HG03159 (cell line): Measurements from ENCODE around the gene CEP20.
"Not testable (repeated sequence)": the region's sequence is repeated elsewhere in the genome, so short reads cannot be mapped to it uniquely, and the experiment has no call there.

ENCODE experiments used
- ATAC-seq: cut with Tn5 transposase; IDR thresholded peaks from one replicate; pipeline ENCODE4 v1.9.1; 2021; ENCODE audit warnings: mild to moderate bottlenecking, moderate library complexity; ENCODE audit not compliant: unreplicated experiment

The CEP20 gene, protein sequence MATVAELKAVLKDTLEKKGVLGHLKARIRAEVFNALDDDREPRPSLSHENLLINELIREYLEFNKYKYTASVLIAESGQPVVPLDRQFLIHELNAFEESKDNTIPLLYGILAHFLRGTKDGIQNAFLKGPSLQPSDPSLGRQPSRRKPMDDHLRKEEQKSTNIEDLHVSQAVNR

GRCh38 chr16:15888072-15888976 lies at the start of gene CEP20:
Gene CEP20 (minus strand): TSS chr16:15888603. CDS start chr16:15888585, 18 bp downstream.
- ATAC-seq, result peak; percentile 99

DNA sequence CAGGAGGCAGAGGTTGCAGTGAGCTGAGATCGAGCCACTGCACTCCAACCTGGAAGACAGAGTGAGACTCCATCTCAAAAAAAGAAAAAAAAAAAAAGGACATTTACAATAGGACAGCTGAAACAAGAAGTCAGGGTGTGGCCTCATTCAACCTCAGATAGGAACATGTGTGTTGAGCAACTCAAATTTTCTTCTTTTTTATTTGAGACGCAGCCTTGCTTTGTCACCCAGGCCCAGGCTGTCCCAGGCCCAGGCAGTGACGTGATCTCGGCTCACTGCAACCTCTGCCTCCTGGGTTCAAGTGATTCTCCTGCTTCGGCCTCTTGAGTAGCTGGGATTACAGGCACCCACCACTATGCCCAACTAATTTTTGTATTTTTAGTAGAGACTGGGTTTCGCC lies 48.4 kb upstream of the CEP20 start:
- not testable (repeated sequence) for ATAC-seq

- no peak for ATAC-seq
These were observed 46.6 kb upstream of the CEP20 start for GRCh38 chr16:15934991-15935390.

DNA sequence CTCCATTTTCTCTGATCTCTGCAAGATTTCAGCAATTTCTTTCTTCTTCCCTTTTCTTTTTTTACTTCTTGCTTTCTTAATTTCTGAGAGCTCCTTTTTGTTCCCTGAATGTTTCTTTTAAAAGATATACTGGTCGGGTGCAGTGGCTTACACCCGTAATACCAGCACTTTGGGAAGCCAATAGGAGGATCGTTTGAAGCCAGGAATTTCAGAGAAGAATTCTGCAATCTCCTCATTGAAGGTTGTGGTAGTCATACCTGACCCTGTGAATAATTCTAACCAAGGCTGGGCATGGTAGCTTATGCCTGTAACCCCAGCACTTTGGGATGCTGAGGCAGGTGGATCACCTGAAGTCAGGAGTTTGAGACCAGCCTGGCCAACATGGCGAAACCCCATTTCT lies 45.4 kb upstream of the CEP20 start:
- no peak for ATAC-seq

- ATAC-seq, result no peak
These were observed 44.5 kb upstream of the CEP20 start for GRCh38 chr16:15932939-15933338.

DNA sequence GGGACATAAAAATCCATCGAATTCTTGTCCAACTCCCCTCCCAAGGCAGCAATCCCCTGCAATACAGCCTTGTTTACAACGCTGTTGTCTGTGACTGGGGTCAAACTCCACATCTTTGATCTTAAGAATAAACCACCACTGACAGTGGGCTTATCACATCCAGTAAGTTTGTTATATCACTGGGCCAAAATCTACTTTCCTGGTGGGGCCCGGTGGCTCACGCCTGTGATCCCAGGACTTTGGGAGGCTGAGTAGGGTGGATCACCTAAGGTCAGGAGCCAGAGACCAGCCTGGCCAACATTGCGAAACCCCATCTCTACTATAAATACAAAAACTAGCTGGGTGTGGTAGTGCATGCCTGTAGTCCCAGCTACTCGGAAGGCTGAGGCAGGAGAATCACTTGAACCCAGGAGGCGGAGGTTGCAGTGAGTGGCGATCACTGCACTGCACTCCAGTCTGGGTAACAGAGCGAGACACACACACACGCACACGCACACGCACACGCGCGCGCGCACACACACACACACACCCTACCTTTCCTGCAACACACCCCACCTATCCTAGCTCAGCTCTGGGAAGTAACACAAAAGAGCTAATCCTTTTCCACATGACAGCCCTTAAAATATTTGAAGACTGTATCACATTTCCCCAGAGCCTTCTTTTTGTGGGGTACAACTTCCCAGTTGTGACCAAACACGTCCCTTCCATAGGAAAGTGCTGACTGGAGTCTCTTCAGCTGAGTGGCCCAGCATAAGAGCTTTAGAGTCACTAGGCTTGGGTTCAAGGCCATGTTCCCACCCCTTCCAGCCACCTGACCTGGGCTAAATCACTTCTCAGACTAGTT lies 40.1 kb upstream of the CEP20 start:
- no peak for ATAC-seq

DNA sequence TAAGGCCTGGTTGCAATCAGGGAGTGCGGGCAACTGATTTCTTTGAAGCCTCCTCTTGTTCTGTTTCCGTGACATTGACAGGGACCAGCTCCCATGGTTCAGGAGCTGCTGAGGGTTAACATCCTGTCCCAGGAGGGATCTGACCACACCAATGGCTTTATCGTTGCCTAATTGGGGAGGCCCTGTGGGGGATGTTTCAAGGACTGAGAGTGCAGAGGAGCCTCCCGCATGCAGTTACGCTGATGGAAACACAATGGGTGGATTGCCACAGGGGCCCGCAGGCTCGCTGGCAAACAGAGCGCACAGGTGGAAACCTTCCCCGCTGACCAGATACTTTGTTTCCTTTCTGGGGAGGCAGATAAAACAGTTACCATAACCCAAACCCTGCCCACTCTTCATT lies 37.2 kb upstream of the CEP20 start:
- ATAC-seq, result no peak

- no peak for ATAC-seq
These were observed 36.6 kb upstream of the CEP20 start for GRCh38 chr16:15924996-15925395.

DNA sequence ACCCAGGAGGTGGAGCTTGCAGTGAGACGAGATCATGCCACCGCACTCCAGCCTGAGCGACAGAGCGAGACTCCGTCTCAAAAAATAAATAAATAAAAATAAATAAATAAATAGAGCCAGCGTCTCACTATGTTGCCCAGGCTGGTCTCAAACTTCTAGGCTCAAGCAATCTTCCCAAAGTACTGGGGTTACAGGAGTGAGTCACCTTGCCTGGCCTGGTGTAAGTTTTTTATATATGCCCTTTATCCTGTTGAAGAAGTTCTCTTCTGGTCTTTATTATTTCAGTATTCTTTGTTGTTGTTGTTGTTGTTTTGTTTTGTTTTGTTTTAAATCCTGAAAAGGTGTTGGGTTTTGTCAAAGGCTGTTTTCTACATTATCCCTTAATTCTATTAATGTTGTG lies 30.9 kb upstream of the CEP20 start:
- ATAC-seq, result no peak

DNA sequence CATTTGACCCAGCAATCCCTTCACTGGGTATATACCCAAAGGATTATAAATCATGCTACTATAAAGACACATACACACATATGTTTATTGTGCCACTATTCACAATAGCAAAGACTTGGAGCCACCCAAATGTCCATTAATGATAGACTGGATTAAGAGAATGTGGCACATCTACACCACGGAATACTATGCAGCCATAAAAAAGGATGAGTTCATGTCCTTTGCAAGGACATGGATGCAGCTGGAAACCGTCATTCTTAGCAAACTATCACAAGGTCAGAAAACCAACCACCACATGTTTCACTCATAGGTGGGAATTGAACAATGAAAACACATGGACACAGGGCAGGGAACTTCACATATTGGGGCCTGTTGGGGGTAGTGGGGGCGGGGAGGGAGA lies 29.9 kb upstream of the CEP20 start:
- not testable (repeated sequence) for ATAC-seq

GRCh38 chr16:15916323-15916722 lies 27.9 kb upstream of the CEP20 start:
- no peak for ATAC-seq

DNA sequence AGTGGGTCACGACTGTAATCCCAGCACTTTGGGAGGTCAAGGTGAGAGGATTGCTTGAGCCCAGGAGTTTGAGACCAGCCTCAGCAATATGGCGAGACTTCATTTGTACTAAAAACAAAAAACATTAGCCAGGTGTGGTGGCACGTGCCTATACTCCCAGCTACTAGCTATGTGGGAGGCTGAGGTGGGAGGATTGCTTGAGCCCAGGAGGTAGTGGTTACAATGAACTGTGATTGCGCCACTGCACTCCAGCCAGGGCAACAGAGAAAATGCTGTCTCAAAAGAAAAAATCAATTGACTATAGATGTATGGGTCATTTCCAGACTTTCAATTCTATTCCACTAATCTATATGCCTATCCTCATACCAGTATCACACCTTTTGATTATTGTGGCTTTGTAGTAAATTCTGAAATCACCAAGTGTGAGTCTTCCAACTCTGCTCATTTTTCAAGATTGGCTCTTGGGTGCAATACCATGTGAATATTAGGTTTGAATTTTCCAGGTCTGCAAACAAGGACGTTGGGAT lies 27.2 kb upstream of the CEP20 start:
- ATAC-seq, result no peak

- ATAC-seq, result no peak
These were observed 24.8 kb upstream of the CEP20 start for GRCh38 chr16:15913046-15913698.

- no peak for ATAC-seq
These were observed 22.8 kb upstream of the CEP20 start for GRCh38 chr16:15911198-15911597.

- ATAC-seq, result peak; percentile 99
These were observed 19.6 kb upstream of the CEP20 start for GRCh38 chr16:15907863-15908478.

DNA sequence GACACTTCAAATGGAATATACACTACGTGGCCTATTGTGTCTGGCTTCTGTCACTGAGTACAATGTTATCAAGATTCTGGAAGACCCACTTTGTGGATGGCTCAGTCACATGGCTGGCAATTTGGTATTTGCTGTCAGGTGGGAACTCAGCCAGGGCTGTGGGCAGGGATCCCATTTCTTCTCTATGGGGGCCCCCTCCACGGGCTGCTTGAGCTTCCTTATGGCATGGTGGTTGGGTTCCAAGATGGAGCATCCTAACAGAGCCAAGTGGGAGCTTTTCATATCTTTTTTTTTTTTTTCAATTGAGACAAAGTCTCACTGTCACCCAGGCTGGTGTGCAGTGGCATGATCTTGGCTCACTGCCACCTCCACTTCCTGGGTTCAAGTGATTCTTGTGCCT lies 18.0 kb upstream of the CEP20 start:
- no peak for ATAC-seq

- no peak for ATAC-seq
These were observed 15.6 kb upstream of the CEP20 start for GRCh38 chr16:15903960-15904359.

DNA sequence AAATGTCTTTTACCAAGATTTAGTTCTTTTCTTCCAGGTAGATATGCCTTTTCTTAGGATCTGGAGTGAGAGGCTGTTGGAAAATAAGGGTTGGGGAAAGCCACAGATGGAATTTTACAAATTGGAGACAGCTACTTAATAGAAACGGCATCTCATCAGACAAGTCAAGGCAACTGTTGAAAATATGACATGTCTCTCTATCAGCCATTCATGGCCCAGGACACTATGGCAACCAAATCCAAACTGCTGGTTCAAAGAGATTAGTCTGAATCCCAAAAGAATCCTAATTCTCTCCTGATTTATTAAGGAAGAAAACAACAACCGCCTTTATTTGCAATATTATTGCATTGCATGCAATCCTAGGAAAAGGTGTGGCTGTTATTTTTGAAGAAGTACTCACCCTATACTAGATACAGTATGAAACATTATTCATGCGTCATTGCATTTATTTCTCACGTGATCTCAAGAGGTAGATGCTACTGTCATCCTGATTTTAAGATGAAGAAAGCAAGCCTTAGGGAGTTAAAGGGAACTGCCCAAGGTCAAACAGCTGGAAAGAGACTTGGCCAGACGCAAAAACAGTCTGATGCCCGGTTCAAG lies 12.6 kb upstream of the CEP20 start:
- ATAC-seq, result no peak

DNA sequence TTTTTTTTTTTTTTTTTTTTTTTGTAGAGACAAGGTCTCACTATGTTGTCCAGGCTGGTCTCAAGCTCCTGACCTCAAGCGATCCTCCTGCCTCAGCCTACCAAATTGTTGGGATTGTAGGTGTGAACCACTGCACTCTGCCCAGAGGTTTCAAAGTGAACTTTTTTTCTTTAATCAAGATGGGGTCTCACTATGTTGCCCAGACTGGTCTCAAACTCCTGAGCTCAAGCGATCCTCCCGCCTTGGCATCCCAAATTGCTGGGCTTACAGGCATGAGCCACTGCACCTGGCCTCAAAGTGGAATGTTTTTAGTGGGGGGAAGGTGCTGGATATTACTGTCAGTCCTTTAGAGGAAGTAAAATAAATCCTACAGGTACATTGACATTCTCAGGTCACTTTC lies 12.0 kb upstream of the CEP20 start:
- ATAC-seq, result no peak

- ATAC-seq, result no peak
These were observed 11.2 kb upstream of the CEP20 start for GRCh38 chr16:15899538-15900100.
